GM21825 (cell line): ENCODE results near the gene STAT5B.

Experiments used
- ATAC-seq: cut with Tn5 transposase; IDR thresholded peaks from one replicate; pipeline ENCODE4 v1.9.1; 2021; ENCODE audit warnings: mild to moderate bottlenecking, moderate library complexity; ENCODE audit not compliant: unreplicated experiment

The STAT5B gene

DNA sequence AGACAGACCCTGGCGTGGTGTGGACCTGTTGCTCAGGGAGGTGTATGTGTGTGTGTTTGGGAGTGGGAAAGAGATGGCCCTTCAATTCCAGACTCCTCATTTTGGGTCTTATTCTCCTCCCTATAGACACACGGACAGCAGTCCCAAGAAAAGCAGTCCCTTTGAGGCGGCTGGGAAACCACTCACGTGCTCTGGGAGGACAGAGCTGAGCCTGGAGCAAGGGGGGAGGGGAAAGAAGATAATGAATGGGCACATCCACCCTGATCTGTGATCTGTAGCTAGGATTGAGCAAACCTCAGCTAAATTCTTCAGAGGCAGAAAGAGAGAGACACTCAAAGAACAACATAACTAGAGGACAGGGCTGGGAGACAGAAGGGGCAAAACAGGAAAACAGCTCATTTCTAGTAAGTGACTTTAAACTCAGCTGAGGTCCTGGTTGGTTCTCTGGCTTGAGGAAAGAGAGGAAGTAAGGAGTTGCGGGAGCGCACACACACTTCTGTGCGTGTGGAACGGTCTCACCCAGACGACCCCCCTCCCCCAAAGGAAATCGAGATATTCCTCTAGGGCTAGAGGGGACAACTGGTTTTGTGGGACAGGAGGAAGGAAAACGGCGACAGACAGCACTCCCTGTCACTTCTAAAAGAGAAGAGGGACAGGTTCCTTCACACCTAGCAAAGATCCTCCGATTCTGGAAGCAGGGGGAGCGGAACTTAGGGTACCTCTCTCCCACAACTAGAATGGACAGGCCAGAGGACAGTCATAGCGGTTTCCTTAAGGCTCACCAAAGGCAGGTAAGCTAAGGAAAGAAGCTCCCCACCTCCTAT is 122.1 kb downstream of the STAT5B start:
- ATAC-seq: no peak
